ENCODE data around the gene TEKT2.

The TEKT2 gene

GRCh38 chr1:36087233-36088123 lies 3.6 kb downstream of the TEKT2 start:
- no peak for DNase-seq (ENCODE audit: low read depth in 3 of 3)

- DNase-seq (ENCODE audit: low read depth in 3 of 3) = no peak
Observed at GRCh38 chr1:36088265-36088576, 4.3 kb downstream of the TEKT2 start.

- DNase-seq (ENCODE audit: low read depth in 3 of 3) = peak; percentile 80 to 92 (median 87)
Observed at GRCh38 chr1:36088577-36089392, 4.9 kb downstream of the TEKT2 start, which contains the start of gene ADPRS. TSS of gene ADPRS (plus strand) at chr1:36088892. CDS start at chr1:36088905, 13 bp downstream.

- no peak for DNase-seq (ENCODE audit: low read depth in 3 of 3)
Observed at GRCh38 chr1:36089393-36090121, 5.7 kb downstream of the TEKT2 start.

GRCh38 chr1:36091141-36091540 lies 7.2 kb downstream of the TEKT2 start:
- DNase-seq (ENCODE audit: low read depth in 3 of 3) = no peak

- DNase-seq (ENCODE audit: low read depth in 3 of 3) = no peak
Observed at GRCh38 chr1:36091698-36092097, 7.8 kb downstream of the TEKT2 start.

GRCh38 chr1:36092166-36092797 lies 8.4 kb downstream of the TEKT2 start:
- no peak for DNase-seq (ENCODE audit: low read depth in 3 of 3)

GRCh38 chr1:36092798-36093185 lies 8.9 kb downstream of the TEKT2 start:
- DNase-seq (ENCODE audit: low read depth in 3 of 3) = no peak

GRCh38 chr1:36093226-36093625 lies 9.3 kb downstream of the TEKT2 start:
- DNase-seq (ENCODE audit: low read depth in 3 of 3) = no peak

- no peak for DNase-seq (ENCODE audit: low read depth in 3 of 3)
Observed at GRCh38 chr1:36093929-36094328, 10.0 kb downstream of the TEKT2 start.

GRCh38 chr1:36094621-36095061 lies 10.7 kb downstream of the TEKT2 start:
- DNase-seq (ENCODE audit: low read depth in 3 of 3) = no peak

GRCh38 chr1:36095760-36096405 lies 12.0 kb downstream of the TEKT2 start:
- DNase-seq (ENCODE audit: low read depth in 3 of 3) = no peak

- DNase-seq (ENCODE audit: low read depth in 3 of 3) = no peak
Observed at GRCh38 chr1:36096500-36097432, 12.9 kb downstream of the TEKT2 start.

GRCh38 chr1:36097693-36098585 lies 14.0 kb downstream of the TEKT2 start:
- no peak for DNase-seq (ENCODE audit: low read depth in 3 of 3)

GRCh38 chr1:36098650-36099365 lies 14.9 kb downstream of the TEKT2 start:
- DNase-seq (ENCODE audit: low read depth in 3 of 3) = no peak

GRCh38 chr1:36099681-36100341 lies 15.9 kb downstream of the TEKT2 start:
- peak; percentile 57 to 75 (median 65) for DNase-seq (ENCODE audit: low read depth in 3 of 3)

GRCh38 chr1:36100376-36100775 lies 16.5 kb downstream of the TEKT2 start:
- DNase-seq (ENCODE audit: low read depth in 3 of 3) = no peak

GRCh38 chr1:36101546-36101945 lies 17.7 kb downstream of the TEKT2 start:
- DNase-seq (ENCODE audit: low read depth in 3 of 3) = no peak

All from stimulated activated CD4-positive, alpha-beta T cell treated with anti-CD3 and anti-CD28 coated beads, TNF-alpha, amount 100 ng/mL, for 24 hours (primary cell).